LoVo (cell line): ENCODE measurements around the gene PLG.
A peak's percentile ranks its signal among the peaks of the same experiment; 100 is the strongest.
"Not testable (repeated sequence)": the region's sequence is repeated elsewhere in the genome, so short reads cannot be mapped to it uniquely, and the experiment has no call there.

ENCODE experiments used
- DNase-seq: peaks from one replicate; pipeline ENCODE4 v3.0.0-alpha.2; 2016; ENCODE audit warnings: low spot score

The PLG gene

GRCh38 chr6:160704688-160705087 is 2.6 kb downstream of the PLG start:
- not testable (repeated sequence) for DNase-seq

GRCh38 chr6:160708993-160709392 is 6.9 kb downstream of the PLG start:
- DNase-seq: not testable (repeated sequence)

GRCh38 chr6:160714731-160715316 is 12.8 kb downstream of the PLG start:
- no peak for DNase-seq

- no peak for DNase-seq
Observed at GRCh38 chr6:160730911-160731310, 28.9 kb downstream of the PLG start.

DNA sequence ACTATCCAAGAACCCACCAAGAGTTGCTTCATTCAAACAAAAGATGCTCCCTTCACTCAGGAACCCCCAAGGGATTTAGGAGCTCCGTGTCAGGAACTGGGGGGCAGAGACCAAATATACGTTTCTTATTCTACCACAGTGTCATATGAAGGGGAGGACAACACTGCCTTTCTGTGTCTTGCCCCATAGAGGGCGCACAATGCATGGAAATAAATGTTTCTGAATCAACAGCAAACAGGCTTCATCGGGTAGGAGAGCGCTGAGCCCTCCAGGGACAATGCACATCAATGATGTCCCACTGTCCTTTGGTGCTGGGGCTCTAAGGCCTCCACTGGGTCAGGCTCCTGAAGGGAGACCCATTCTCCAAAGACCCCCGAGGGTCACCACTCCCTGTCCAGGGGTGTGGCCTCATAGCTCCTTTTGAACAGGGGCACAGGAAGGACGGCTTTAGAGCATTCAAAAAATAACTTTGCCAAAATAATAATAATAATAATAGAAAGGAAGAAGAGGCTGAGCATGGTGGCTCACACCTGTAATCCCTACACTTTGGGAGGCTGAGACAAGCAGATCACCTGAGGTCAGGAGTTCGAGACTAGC is 31.1 kb downstream of the PLG start:
- DNase-seq: peak; percentile 54

GRCh38 chr6:160734627-160735026 is 32.6 kb downstream of the PLG start:
- no peak for DNase-seq

- no peak for DNase-seq
Observed at GRCh38 chr6:160735523-160735922, 33.5 kb downstream of the PLG start.

DNA sequence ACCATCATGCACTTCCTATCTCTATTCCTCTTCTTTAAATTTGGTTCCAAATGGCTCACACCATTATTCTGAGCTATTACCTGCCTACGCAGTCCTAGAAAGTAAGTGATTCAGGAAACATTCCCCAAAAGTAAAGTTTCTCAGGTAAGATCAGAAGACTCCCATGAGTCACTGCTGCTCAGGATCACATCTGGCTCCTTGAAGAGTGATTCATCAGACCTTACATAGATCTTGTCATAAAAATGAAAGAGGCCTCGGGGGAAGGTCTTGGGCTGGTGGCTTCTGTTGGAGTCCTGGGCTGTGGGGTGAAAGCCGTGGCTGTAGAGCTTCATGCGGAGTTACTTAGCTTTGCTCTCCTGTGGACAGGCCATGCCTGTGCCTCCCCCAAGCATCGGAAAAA is 35.9 kb downstream of the PLG start:
- no peak for DNase-seq

DNA sequence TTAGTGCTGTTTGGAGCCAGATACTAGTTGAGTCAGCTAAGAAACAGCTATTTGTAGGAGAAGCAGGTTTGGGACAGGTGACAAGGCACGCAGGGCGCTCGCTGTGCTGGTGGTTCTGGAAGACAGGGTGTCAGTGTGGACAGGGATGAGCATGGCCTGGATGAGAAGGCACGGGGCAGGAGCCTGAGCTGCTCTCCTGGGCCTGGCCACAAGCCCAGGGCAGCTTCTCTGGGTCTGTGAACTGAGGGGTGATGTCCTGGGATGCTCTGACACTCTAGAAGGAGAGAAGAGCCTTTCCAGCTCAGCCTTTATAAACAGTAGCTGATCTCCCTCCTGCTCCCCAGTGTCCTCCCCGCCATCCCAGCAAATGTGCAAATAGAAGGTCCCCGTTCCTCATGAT is 37.9 kb downstream of the PLG start:
- DNase-seq: no peak

DNA sequence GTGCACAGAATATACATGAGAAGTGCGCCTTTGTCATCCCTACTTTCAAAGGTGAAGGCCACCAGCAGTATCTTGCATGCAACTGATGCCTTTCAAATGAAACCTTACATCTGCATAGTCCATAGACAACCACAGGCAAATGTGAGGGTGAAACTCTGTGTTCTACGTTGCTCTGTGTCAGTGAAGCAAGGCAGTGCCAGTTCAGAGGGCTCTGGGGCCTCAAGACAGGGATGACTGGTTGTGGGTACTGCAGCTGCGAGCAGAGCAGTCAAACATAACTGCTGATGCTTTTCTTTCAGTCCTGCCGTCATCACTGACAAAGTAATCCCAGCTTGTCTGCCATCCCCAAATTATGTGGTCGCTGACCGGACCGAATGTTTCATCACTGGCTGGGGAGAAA is 39.0 kb downstream of the PLG start:
- not testable (repeated sequence) for DNase-seq

DNA sequence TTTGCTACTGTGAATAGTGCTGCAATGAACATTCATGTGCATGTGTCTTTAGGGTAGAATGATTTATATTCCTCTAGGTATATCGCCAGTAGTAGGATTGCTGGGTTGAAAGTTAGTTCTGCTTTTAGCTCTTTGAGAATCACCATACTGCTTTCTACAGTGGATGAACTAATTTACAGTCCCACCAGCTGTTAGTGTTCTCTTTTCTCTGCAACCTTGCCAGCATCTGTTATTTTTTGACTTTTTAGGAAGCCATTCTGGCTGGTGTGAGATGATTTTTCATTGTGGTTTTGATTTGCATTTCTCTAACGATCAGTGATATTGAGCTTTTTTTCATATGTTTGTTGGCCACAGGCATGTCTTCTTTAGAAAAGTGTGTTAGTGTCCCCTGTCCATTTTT is 40.0 kb downstream of the PLG start:
- DNase-seq: no peak

GRCh38 chr6:160750276-160750689 is 48.2 kb downstream of the PLG start:
- no peak for DNase-seq

DNA sequence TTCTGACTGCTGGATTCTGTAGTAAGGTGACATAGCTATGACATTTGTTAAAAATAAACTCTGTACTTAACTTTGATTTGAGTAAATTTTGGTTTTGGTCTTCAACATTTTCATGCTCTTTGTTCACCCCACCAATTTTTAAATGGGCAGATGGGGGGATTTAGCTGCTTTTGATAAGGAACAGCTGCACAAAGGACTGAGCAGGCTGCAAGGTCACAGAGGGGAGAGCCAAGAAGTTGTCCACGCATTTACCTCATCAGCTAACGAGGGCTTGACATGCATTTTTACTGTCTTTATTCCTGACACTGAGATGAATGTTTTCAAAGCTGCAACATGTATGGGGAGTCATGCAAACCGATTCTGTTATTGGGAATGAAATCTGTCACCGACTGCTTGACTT is 51.2 kb downstream of the PLG start:
- not testable (repeated sequence) for DNase-seq

DNA sequence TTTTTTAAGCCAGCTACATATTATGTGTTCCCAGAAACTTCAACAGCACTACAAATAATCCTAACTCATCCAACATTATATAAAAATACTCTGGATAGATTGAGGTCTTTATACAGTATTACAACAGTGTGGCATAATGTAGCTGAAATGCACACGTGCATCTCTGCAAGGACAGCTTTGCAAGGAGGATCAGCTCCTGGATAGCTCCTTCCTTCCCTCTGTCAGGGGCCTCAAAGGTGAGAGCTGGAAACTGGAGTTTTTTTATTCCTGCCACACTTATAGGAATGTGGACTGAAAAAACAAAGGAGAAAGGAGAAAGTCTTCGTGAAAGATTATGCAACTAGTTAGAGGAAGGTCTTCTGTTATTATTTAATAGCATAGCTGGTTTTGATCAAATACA is 53.1 kb downstream of the PLG start:
- no peak for DNase-seq

DNA sequence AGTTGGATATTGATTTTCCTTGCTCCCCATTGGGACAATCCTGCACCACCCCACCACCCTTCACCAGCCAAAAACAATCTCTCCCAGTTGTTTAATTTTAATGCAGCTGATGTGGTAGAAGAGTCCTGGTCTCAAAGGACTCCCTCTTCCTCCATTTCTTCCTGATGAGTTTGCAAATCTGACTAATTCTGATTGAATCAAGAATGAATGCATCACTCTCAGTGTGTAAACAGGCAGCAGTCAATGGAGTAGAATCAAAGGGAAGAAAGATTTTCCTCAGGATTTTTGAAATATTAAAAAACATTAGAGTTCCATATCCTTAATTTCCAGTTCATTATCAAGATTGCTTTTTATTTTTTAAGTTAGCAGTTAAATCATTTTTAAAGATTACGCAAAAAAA is 54.0 kb downstream of the PLG start:
- no peak for DNase-seq

- no peak for DNase-seq
Observed at GRCh38 chr6:160756871-160757270, 54.8 kb downstream of the PLG start.

DNA sequence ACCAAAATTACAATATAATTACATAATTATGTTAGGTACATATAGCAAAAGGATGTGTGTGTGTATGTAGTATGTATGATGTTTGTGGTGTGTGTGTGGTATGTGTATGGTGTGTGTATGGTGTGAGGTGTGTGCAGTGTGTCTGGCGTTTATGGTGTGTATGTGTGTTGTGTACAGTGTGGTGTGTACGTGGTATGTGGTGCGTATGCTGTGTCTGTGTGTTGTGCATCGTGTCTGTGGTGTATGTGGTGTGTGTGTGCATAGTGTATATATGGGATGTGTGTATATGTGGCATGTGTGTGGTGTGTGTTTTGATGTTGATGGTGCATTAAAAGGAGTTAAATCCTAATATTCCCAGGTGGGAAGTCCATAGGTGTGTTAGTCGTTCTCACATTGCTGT is 62.8 kb downstream of the PLG start:
- no peak for DNase-seq

DNA sequence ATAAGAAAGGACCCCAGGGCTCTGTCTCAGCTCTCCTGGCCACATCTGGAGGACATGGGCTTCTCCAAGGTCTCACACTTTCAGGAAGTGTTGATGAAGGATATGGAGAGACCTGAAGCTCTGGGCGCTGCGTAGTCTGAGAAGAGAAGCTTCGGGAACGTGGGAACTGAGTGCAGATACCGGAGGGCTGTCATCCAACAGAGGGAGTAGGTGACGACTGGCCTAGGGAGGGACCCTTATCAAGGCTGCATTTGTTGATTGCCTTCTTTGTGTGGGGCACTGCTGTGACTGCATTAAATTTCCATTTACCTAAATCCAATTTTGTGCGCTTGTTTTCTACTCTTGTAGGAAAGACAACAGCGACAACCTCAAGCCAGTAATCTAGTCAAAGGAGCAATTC is 63.4 kb downstream of the PLG start:
- DNase-seq: no peak

DNA sequence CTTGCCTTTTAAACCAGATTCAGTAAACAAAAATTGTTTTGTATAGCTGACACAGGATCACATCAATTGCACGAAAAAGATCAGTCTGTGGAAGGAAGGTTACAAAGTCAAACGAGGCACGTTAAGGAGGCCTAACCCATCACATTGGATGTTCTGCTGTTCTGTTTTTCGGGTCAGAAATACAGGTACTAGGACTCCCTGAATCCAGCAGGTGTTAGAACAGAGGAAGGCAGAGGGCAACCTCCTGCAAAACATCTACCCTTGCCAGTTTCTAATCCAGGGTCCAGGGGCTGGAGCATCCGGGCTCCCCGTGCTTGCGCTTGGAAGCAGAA is 64.6 kb downstream of the PLG start:
- DNase-seq: no peak

GRCh38 chr6:160766989-160767646 is 65.1 kb downstream of the PLG start:
- DNase-seq: no peak

- DNase-seq: no peak
Observed at GRCh38 chr6:160767647-160768019, 65.6 kb downstream of the PLG start.

DNA sequence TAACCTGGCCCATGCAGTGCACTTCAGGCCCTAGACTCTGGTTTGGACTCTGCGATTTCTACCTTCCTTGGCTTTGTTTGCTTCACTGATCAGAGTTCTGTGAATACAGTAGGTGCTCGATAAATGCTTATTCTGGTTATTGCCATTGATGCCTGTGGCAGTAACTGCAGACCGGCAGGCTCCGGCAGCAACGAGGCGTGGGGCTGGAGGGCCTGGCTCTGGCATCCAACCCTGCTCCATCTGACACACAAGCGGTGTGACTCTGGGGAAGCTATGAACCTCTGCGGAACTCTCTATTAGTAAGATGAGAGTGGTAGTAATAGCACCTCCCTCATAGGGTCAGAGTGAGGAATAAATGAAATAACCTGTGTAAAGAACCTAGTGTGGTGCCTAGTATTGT is 66.1 kb downstream of the PLG start:
- no peak for DNase-seq

GRCh38 chr6:160774399-160774798 is 72.4 kb downstream of the PLG start:
- DNase-seq: no peak
